Breast epithelium (tissue), 3 donors: Measurements from ENCODE around the gene ZNF574.

Experiments
- CTCF ChIP-seq, 3 donors: fragments of 450-650 bp; IDR thresholded peaks; one replicate each; pipeline ENCODE4 v1.5.1; 2016 to 2017; ENCODE audit warnings: antibody characterized with exemption in 3 of 3, mild to moderate bottlenecking in 3 of 3, moderate library complexity in 3 of 3
- POLR2A ChIP-seq: fragments of 450-650 bp; IDR thresholded peaks from one replicate; pipeline ENCODE4 v1.6.1; 2016; ENCODE audit warnings: antibody characterized with exemption, mild to moderate bottlenecking, moderate library complexity
- POLR2AphosphoS5 ChIP-seq, 3 donors: sonication (generic); formaldehyde crosslinking; IDR thresholded peaks; one replicate each; pipeline ENCODE4 v1.6.1; 2017; ENCODE audit warnings: antibody characterized with exemption in 3 of 3

GRCh38 chr19:42083537-42083936, 7.6 kb downstream of the ZNF574 start:
- TF ChIP-seq CTCF (IDR thresholded peaks at IDR 0.05) = no peak
- no peak for TF ChIP-seq POLR2A
- no peak for TF ChIP-seq POLR2AphosphoS5 (IDR thresholded peaks at IDR 0.05)
